ENCODE results near the gene STK40. TPM values are rescaled to one million over a fixed set of nuclear protein-coding genes. Genes with fewer than 3 reads are reported as not detected.

STK40 gene
- total and polyA plus RNA-seq, 9 of the 15 experiments (the other 6 are each of a cell fraction or from before 2014, with no cell fraction given): 0.69 to 94.3 (median 39.1) TPM

GRCh38 chr1:36352125-36352909 lies 33.4 kb downstream of the STK40 start:
- DNase-seq (ENCODE audit: extremely low read depth in 1 of 4, low spot score in 3 of 4): no peak
- TF ChIP-seq XRCC5 (IDR thresholded peaks at IDR 0.05; ENCODE audit: low read depth, low read length) (no peak), TAF1 (IDR thresholded peaks at IDR 0.05; ENCODE audit: control insufficient read depth, extremely low read depth, insufficient read depth, low read length, severe bottlenecking) (no peak), PHB2 (IDR thresholded peaks at IDR 0.05; ENCODE audit: low read depth) (no peak), NUFIP1 (IDR thresholded peaks at IDR 0.05; ENCODE audit: partially characterized antibody) (no peak), BCLAF1 (IDR thresholded peaks at IDR 0.05; ENCODE audit: borderline replicate concordance in 1 of 2, control insufficient read depth in 1 of 2, low read depth in 2 of 2, low read length in 1 of 2) (no peak), CTCF (IDR thresholded peaks at IDR 0.05 in 2 of 3, conservative IDR thresholded peaks at IDR 0.05 in 1 of 3; ENCODE audit: insufficient read depth in 2 of 3, low read depth in 1 of 3, low read length in 3 of 3) (no peak), NFE2L1 (tag; IDR thresholded peaks at IDR 0.05; ENCODE audit: borderline replicate concordance, low read depth) (no peak)
- Histone ChIP-seq H3K27ac (ENCODE audit: extremely low read depth, low read depth, low read length) (no peak overlapping the region), H3K4me1 (replicated peaks in 1 of 2; ENCODE audit: control insufficient read depth in 2 of 2, insufficient read depth in 2 of 2, low read length in 2 of 2) (peaks cover 5 to 9% of the 10 kb centered on the region in 2 experiments; a peak in 4 of 5 replicates), H3K9me1 (ENCODE audit: control insufficient read depth, insufficient read depth, low read length) (no peaks in the 10 kb centered on the region), H2AFZ (ENCODE audit: low read depth, low read length) (no peak overlapping the region), H3K36me3 (ENCODE audit: control insufficient read depth, insufficient read depth, low read length) (peaks cover 89% of the 10 kb centered on the region), H3K4me3 (no peak overlapping the region), H3K9ac (ENCODE audit: insufficient read depth in 1 of 2, low read depth in 2 of 2, low read length in 2 of 2) (peak overlapping the region in 1 of 2 experiments; percentile 62; a peak in 2 of 4 replicates), H3K4me2 (ENCODE audit: insufficient read depth, low read length) (no peak overlapping the region), H4K20me1 (replicated peaks; ENCODE audit: control insufficient read depth, insufficient read depth, low read length) (peaks cover 6% of the 10 kb centered on the region; the same call in 1 of the 2 replicates), H3K27me3 (ENCODE audit: control insufficient read depth in 2 of 2, insufficient read depth in 2 of 2, low read length in 2 of 2) (no peaks in the 10 kb centered on the region), H3K9me3 (replicated peaks; ENCODE audit: control insufficient read depth, insufficient read depth, low read depth, low read length) (no peaks in the 10 kb centered on the region), H3K79me2 (ENCODE audit: control insufficient read depth, insufficient read depth, low read length) (no peaks in the 10 kb centered on the region)
- ChIA-PET CTCF (ENCODE audit: low intra/inter-chr PET ratio) (no interaction called here), POLR2A (interaction anchor here (0.6 to 1.6 kb wide), 6 partner anchors 9 to 1595 kb away, joined by 3 to 10 read pairs (median 4); partner anchors contain the start of gene SH3D21)
- ATAC-seq: no peak
- BruUV-seq (replicated peaks): no TSS peak
- in situ Hi-C loops (cut with MboI) (no loop called here), intact Hi-C loops (cut with micrococcal nuclease) (no loop called here)
- no peak for FAIRE-seq
- WGBS (ENCODE audit: insufficient coverage, low coverage, missing lambda C conversion rate): 84% methylated on average over 13 of the region's 13 CpGs
